ENCODE data around the gene RAB10.

- TF ChIP-seq POLR2AphosphoS5 (IDR thresholded peaks at IDR 0.05; ENCODE audit: low read depth, low read length) (no peak), POLR2A (IDR thresholded peaks at IDR 0.05; ENCODE audit: low read depth, low read length) (no peak), POU2F2 (IDR thresholded peaks at IDR 0.05; ENCODE audit: low read depth, low read length) (no peak), TAF1 (IDR thresholded peaks at IDR 0.05; ENCODE audit: low read depth, low read length) (no peak), SPI1 (IDR thresholded peaks at IDR 0.05; ENCODE audit: low read depth, low read length) (no peak), PAX5 (IDR thresholded peaks at IDR 0.05; ENCODE audit: insufficient read depth, low read length, severe bottlenecking) (no peak)
Observed at GRCh38 chr2:26016012-26016705, 17.7 kb upstream of the RAB10 start.

Measured in GM12891 (cell line).